HG02759 (cell line): Measurements from ENCODE around the gene CYYR1.

ENCODE experiments used
- ATAC-seq: cut with Tn5 transposase; IDR thresholded peaks from one replicate; pipeline ENCODE4 v1.9.1; 2021; ENCODE audit warnings: mild to moderate bottlenecking, moderate library complexity; ENCODE audit not compliant: unreplicated experiment

Gene CYYR1

DNA sequence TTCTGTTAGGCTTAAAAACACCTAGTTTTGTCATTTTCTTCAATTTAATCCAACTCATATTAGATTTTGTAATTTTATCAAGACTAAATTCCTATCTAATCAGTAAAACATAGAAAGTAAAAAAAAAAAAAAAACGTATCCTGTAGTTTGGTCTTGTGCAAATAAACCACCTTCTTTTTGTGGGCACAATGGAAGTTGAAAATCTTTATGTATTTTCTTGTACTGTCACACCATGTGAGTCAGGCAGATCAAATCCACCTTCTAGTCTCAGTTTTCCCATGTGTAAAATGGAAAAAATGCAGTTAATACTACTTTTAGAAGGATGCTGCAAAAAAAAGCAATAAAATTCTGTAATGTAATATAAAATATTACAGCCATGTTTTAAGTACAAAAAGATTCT lies 129.8 kb downstream of the CYYR1 start:
- no peak for ATAC-seq

- ATAC-seq: no peak
Observed at GRCh38 chr21:26441149-26441548, 131.9 kb downstream of the CYYR1 start.

DNA sequence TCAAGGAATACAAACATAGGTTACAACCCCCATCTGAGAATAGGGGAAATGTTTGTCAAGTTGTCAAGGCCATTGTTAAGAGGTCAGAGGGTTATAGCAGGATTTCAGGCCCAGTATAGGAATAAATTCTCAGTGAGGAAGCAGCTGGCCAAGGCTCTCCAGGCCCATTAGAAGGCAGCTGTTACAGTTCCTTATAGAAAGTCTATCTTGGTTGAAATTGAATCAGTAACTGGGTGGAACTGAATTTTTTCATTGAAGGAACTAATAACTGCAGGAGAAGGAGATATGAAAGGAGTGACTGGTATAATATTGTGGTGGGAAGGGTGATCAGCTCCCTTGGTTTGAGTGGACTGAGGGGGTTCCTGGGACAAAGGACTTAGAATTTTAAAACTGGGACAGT lies 134.1 kb downstream of the CYYR1 start:
- no peak for ATAC-seq

DNA sequence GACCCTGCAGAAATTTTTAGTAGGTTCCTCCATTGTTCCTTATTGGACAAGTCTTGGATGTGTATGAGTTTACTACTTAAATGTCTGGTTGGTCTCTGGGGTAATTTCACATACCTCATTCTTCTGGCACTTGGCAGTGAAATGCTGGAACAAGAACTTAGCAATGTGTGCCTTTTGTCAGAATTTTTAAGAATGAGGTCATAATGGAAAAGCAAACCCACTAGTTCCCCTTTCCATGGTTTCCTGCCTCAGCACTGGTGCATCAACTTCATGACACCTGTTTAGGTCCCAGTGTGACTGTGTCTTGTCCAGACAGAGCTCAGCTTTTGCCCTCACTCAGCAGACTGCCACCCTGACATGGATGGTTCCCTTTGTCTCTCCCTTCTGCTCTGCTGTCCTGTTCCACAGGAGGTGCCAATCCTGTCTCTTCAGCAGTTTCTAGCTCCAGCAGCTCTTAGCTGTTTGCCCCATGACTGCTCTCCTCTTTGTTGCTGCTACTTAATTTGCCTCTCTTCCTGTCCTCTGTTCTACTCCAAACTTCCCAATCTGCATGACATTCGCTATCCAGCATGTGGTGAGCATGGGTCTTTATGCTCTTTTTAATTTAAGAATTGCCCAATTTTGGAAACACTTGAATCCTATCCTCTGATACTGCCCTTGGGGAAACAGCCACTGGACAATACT lies 135.6 kb downstream of the CYYR1 start:
- ATAC-seq: no peak

GRCh38 chr21:26433386-26433785 lies 139.7 kb downstream of the CYYR1 start:
- no peak for ATAC-seq

GRCh38 chr21:26432410-26432809 lies 140.7 kb downstream of the CYYR1 start:
- no peak for ATAC-seq

DNA sequence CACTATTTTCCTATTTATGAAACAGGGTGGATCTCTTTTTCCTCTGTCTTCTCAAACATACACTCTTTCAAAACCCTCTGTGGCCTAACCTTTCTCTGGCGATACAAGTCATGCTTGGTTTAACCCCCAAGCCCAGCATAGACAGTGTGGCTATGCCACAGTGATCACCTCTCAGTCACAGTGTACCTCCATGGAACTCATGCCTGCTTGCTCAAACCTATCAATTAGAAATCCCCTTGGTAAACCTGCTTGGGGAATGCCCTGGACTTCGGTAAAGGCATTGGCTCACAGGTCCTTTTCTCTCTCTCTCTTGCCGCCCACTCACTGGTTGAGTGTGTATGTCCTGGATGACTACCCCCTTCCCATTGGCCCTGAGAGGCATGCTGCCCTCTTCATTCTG lies 147.5 kb downstream of the CYYR1 start:
- no peak for ATAC-seq

DNA sequence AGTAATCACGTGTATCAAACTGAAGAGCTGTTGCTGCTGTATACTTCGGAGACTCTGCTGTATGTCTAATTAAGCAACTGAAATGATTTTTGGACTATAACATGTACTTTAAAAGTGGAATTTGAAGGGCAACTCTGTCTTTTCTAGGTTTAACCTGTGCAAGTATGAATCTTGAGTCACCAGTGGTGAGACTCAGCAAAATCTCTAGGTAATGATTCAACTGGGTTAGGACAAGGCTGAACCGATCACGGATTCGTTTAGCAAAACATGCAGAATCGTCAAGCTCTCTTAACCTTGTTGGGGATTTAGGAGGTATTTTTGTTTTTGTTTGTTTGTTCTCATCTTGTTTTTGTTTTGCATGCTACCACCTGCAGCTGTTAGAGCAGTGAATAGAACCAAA lies 149.6 kb downstream of the CYYR1 start:
- ATAC-seq: no peak

- ATAC-seq: no peak
Observed at GRCh38 chr21:26422706-26423105, 150.4 kb downstream of the CYYR1 start.

DNA sequence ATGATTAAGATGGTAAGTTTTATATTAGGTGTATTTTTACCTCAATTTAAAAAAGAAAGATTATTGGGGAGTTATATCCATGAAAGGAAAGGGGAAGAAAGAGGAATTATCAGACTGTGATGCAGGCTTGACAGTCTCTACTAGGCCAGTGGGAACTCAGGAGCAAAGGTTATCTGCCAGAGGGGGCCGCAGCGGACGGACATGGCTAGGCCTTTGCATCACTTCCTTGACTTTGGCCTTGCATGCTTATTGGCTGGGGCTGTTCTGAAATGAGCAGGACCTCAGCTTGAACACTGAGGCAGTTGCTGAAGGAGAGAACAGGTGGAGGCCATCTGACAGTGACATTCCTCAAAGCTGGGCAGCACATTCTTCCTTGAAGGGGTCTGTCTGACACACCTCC lies 150.9 kb downstream of the CYYR1 start:
- ATAC-seq: no peak

DNA sequence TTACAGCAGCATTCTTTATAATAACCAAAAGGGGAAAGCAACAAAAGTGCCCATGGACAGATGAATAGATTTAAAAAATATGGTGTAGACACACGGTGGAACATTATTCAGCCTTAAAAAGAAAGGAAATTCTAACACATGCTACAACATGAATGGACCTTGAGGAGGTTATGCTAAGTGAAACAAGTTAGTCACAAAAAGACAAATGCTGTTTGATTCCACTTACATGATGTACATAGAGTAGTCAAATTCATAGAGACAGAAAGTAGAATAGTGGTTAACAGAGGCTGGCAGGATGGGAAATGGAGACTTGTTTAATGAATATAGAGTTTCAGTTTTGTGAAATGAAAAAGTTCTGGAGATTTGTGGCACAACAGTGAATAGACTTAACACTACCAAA lies 151.4 kb downstream of the CYYR1 start:
- ATAC-seq: no peak
